Stimulated activated CD8-positive, alpha-beta memory T cell treated with anti-CD3 and anti-CD28 coated beads, Interleukin-2, amount 100 ng/mL, for 48 hours (primary cell): ENCODE measurements around the gene TES.

Source experiments
- DNase-seq, 2 donors: peaks; one replicate each; pipeline ENCODE4 v3.0.0-alpha.2; 2020; ENCODE audit warnings: low read depth in 2 of 2

Gene TES

GRCh38 chr7:116193329-116194087, 16.8 kb upstream of the TES start:
- DNase-seq, result no peak

- no peak for DNase-seq
Observed at GRCh38 chr7:116194115-116194514, 16.2 kb upstream of the TES start.

- DNase-seq, result no peak
Observed at GRCh38 chr7:116195451-116195850, 14.9 kb upstream of the TES start.

DNA sequence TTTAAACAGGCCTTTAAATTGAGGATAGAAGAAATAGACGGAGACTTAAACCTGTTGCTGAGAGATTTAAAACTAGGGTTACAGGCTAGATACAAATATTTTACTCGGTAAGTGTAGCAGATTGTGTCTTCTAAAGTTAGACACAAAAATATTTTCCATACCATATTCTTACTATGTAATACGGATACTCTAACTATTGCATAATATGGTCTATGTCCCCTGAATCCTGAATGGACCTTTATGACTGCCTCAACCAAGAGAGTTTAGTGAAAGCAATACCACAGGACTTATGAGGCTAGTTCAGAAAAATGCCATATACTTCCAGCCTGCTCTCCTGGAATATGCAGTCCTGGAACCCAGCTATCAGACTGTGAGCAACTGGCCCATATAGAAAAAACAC, 13.4 kb upstream of the TES start:
- no peak for DNase-seq

GRCh38 chr7:116197360-116197759, 13.0 kb upstream of the TES start:
- no peak for DNase-seq

DNA sequence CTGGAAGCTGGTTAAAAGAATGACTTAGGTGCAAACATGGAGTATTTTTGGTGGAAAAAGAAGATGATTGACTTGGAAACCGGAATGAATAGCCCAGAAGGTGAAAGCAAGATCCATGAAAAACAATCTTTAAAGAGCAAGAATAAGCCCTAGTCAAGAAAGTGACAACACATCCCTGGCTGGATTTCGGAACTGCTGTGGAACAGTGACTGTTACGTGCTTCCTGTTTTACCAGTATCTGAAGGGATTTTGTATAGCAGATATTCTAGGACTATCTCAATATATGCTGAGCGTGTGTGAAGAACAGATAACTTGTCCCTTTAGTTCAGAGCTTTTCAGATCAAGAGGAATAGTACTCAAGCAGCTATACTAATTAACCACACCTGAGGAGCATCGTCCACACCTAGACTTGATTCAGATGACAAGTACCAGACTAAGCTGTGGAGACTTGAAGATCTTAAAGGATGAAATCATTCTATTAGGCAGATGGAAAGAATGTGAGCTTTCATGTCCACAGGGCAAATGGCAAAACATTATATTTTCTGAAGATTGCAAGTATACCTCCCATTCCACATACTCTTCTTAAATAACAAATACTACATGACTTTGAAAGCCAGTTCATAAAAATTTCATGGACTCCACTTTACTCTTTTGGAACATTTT, 11.5 kb upstream of the TES start:
- DNase-seq, result no peak

DNA sequence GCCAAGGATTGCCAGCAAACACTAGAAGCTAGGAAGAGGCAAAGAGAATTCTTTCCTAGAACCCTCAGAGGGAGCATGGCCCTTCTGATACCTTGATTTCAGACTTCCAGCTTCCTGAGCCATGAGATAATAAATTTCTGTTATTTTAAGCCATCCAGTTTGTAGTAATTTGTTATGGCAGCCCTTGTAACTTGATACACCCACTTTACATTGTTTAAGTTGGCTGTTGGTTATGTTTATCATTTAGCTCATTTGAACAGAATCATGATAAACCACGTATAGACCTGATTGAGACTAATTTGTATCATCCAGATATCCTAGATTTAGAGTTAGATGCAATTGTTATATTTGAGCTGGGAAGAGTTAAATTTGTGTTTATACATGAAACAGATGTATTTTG, 9.4 kb upstream of the TES start:
- DNase-seq, result no peak

GRCh38 chr7:116206141-116206540, 4.2 kb upstream of the TES start:
- no peak for DNase-seq

DNA sequence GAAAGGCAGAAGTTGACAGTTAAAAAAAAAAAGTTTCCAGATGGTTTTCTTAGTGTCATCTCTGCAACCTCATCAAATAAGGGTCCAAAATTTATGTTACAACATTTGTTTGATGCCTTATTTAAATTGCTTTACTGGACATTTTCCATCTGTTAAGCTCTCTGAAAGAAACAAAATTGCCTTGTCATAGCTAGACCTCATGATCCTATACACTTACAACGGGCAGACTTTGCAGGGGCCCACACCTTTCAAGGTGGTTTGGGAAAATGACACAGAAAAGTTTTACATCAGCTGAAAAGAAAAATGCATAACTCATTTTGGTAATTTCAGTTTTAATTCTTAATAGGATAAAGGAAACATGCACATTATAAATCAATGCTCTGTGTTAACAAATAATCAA, 1.4 kb upstream of the TES start:
- no peak for DNase-seq

DNA sequence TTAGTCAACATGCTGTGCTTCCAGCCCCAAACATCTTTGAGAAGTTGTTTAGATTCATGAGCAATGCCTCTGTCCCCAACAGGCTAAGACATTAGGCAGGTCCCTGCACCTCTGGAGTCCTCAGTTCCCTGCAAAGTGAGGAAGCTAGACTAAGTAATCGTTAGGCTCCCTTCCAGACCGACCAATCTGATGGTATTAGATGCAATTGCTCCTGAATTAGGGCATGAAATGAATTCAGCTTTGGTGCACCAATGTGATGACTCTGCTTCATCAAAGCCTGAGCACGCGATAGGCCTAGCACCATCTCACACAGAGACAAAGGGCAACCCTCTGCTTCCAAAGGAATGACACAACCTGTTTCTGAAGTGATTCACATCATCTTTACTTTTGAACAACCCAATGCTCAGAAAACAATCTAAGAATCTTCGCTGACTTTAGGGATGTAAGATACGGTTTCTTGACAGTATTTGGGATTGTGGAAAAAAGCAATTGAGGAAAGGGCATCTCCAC, 723 bp upstream of the TES start:
- no peak for DNase-seq

- DNase-seq, result peak; percentile 48 to 58
Observed at GRCh38 chr7:116211006-116211912, 920 bp downstream of the TES start.

GRCh38 chr7:116211913-116212596, 1.7 kb downstream of the TES start:
- DNase-seq, result no peak

- no peak for DNase-seq
Observed at GRCh38 chr7:116212869-116213268, 2.5 kb downstream of the TES start.

- DNase-seq, result no peak
Observed at GRCh38 chr7:116213361-116214130, 3.2 kb downstream of the TES start.

- no peak for DNase-seq
Observed at GRCh38 chr7:116214921-116215320, 4.6 kb downstream of the TES start.

- no peak for DNase-seq
Observed at GRCh38 chr7:116215551-116215950, 5.2 kb downstream of the TES start.

- DNase-seq, result no peak
Observed at GRCh38 chr7:116216956-116217571, 6.7 kb downstream of the TES start.

DNA sequence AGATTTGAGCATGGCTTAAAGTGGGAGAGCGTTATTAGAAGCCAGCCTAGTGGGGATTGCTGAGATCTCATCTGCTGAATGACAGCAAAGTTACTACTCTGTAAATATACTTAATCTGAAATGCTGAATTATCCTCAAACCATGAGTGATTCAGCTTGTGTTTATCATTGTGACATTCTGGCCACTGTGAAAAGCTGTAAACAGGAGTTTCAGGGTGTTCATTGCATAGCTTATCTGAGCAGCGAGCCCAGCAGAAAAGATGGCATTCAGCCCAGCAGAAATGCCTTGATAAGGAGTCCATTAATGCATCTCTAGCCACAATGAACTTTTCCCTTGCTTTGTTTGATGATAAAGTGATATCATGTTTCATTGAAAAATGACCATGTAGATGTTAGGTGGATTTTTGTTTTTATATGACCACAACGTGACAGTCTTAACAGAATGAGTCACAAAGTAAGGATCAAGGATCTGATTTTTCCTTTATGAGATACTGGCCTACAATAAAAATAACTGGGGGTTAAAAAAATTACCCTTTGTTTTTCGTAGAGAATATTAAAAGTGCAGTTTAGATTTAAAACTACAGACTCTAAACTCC, 7.8 kb downstream of the TES start:
- no peak for DNase-seq

GRCh38 chr7:116218747-116219146, 8.4 kb downstream of the TES start:
- DNase-seq, result no peak

GRCh38 chr7:116219288-116219687, 8.9 kb downstream of the TES start:
- no peak for DNase-seq
